ENCODE data around the gene ADCY6.

ADCY6 gene

DNA sequence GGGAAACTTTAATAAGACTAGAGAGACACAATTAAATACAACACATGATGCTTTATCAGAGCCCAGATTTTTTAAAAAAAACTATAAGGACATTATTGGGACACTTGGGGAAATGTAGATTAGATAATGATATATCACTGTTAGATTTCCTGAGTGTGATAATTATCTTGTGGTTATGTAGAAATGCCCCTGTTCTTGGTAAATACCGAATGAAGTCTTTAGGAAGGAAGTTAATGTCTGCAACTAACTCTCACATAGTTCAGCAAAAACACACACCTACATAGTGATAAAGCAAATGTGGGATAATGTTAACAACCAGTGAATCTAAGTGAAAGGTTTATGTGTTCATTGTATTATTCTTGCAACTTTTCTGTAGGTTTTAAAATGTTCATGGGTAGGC is 14.8 kb upstream of the ADCY6 start:
- DNase-seq (ENCODE audit: insufficient read length, low spot score) (no peak), FAIRE-seq (peak; percentile 56)

DNA sequence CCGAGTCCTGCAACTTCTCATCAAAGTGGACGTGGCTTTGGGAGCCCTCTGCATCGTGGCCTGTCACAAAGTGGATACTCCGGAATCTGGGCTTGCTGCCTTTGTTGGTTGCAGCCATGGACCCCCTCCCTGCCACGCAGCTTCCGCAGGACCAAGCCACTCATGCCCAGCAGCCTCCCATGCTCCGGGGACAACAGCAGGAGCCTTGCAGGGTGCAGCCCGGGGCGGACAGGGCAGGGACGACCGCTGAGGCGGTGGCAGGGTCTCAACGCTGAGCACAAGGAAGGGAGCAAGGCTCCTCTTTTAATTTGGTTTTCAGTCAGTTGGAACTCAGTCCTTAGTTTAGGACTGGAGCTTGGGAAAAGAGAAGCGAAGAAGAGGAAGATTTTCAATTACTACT is 12.1 kb upstream of the ADCY6 start:
- DNase-seq (ENCODE audit: insufficient read length, low spot score), result no peak
- no peak for TF ChIP-seq POU2F2 (IDR thresholded peaks at IDR 0.05; ENCODE audit: low read depth, low read length)
- TF ChIP-seq PAX5 (IDR thresholded peaks at IDR 0.05; ENCODE audit: insufficient read depth, low read length, severe bottlenecking), result no peak
- FAIRE-seq, result no peak

More for the DNA sequence above, 14.8 kb upstream of the ADCY6 start:
- TF ChIP-seq SPI1 (IDR thresholded peaks at IDR 0.05; ENCODE audit: low read depth, low read length) (no peak), PAX5 (IDR thresholded peaks at IDR 0.05; ENCODE audit: insufficient read depth, low read length, severe bottlenecking) (no peak), POLR2A (IDR thresholded peaks at IDR 0.05; ENCODE audit: low read depth, low read length) (no peak), POU2F2 (IDR thresholded peaks at IDR 0.05; ENCODE audit: low read depth, low read length) (no peak), TAF1 (IDR thresholded peaks at IDR 0.05; ENCODE audit: low read depth, low read length) (no peak), POLR2AphosphoS5 (IDR thresholded peaks at IDR 0.05; ENCODE audit: low read depth, low read length) (no peak)

- no peak for DNase-seq (ENCODE audit: insufficient read length, low spot score)
- no peak for FAIRE-seq
These were observed 11.6 kb upstream of the ADCY6 start for GRCh38 chr12:48800457-48800856.

GRCh38 chr12:48796976-48797375 is 8.1 kb upstream of the ADCY6 start:
- no peak for DNase-seq (ENCODE audit: insufficient read length, low spot score)
- no peak for TF ChIP-seq PAX5 (IDR thresholded peaks at IDR 0.05; ENCODE audit: insufficient read depth, low read length, severe bottlenecking)
- no peak for TF ChIP-seq TAF1 (IDR thresholded peaks at IDR 0.05; ENCODE audit: low read depth, low read length)
- TF ChIP-seq POLR2A (IDR thresholded peaks at IDR 0.05; ENCODE audit: low read depth, low read length), result no peak
- no peak for TF ChIP-seq SPI1 (IDR thresholded peaks at IDR 0.05; ENCODE audit: low read depth, low read length)
- TF ChIP-seq POU2F2 (IDR thresholded peaks at IDR 0.05; ENCODE audit: low read depth, low read length), result no peak
- TF ChIP-seq POLR2AphosphoS5 (IDR thresholded peaks at IDR 0.05; ENCODE audit: low read depth, low read length), result no peak
- FAIRE-seq, result no peak

More at GRCh38 chr12:48800457-48800856, 11.6 kb upstream of the ADCY6 start:
- TF ChIP-seq PAX5 (IDR thresholded peaks at IDR 0.05; ENCODE audit: insufficient read depth, low read length, severe bottlenecking), result no peak
- TF ChIP-seq SPI1 (IDR thresholded peaks at IDR 0.05; ENCODE audit: low read depth, low read length), result no peak
- TF ChIP-seq TAF1 (IDR thresholded peaks at IDR 0.05; ENCODE audit: low read depth, low read length), result no peak
- no peak for TF ChIP-seq POLR2A (IDR thresholded peaks at IDR 0.05; ENCODE audit: low read depth, low read length)
- no peak for TF ChIP-seq POLR2AphosphoS5 (IDR thresholded peaks at IDR 0.05; ENCODE audit: low read depth, low read length)
- TF ChIP-seq POU2F2 (IDR thresholded peaks at IDR 0.05; ENCODE audit: low read depth, low read length), result no peak

- peak; percentile 94 for FAIRE-seq
- TF ChIP-seq POU2F2 (IDR thresholded peaks at IDR 0.05; ENCODE audit: low read depth, low read length) (no peak), POLR2AphosphoS5 (IDR thresholded peaks at IDR 0.05; ENCODE audit: low read depth, low read length) (no peak), POLR2A (IDR thresholded peaks at IDR 0.05; ENCODE audit: low read depth, low read length) (no peak), SPI1 (IDR thresholded peaks at IDR 0.05; ENCODE audit: low read depth, low read length) (no peak), TAF1 (IDR thresholded peaks at IDR 0.05; ENCODE audit: low read depth, low read length) (no peak)
- peak; percentile 55 for DNase-seq (ENCODE audit: insufficient read length, low spot score)
These were observed 6.9 kb upstream of the ADCY6 start for GRCh38 chr12:48795550-48796455.

- DNase-seq (ENCODE audit: insufficient read length, low spot score) (no peak), FAIRE-seq (no peak)
These were observed 6.0 kb upstream of the ADCY6 start for GRCh38 chr12:48794870-48795269.

GRCh38 chr12:48793696-48794095 is 4.8 kb upstream of the ADCY6 start:
- FAIRE-seq, result no peak
- no peak for DNase-seq (ENCODE audit: insufficient read length, low spot score)
- TF ChIP-seq POLR2A (IDR thresholded peaks at IDR 0.05; ENCODE audit: low read depth, low read length) (no peak), TAF1 (IDR thresholded peaks at IDR 0.05; ENCODE audit: low read depth, low read length) (no peak), POLR2AphosphoS5 (IDR thresholded peaks at IDR 0.05; ENCODE audit: low read depth, low read length) (no peak), SPI1 (IDR thresholded peaks at IDR 0.05; ENCODE audit: low read depth, low read length) (no peak), PAX5 (IDR thresholded peaks at IDR 0.05; ENCODE audit: insufficient read depth, low read length, severe bottlenecking) (no peak), POU2F2 (IDR thresholded peaks at IDR 0.05; ENCODE audit: low read depth, low read length) (no peak)

More at GRCh38 chr12:48794870-48795269, 6.0 kb upstream of the ADCY6 start:
- TF ChIP-seq TAF1 (IDR thresholded peaks at IDR 0.05; ENCODE audit: low read depth, low read length), result no peak
- TF ChIP-seq POU2F2 (IDR thresholded peaks at IDR 0.05; ENCODE audit: low read depth, low read length), result no peak
- TF ChIP-seq POLR2AphosphoS5 (IDR thresholded peaks at IDR 0.05; ENCODE audit: low read depth, low read length), result no peak
- TF ChIP-seq SPI1 (IDR thresholded peaks at IDR 0.05; ENCODE audit: low read depth, low read length), result no peak
- TF ChIP-seq POLR2A (IDR thresholded peaks at IDR 0.05; ENCODE audit: low read depth, low read length), result no peak
- no peak for TF ChIP-seq PAX5 (IDR thresholded peaks at IDR 0.05; ENCODE audit: insufficient read depth, low read length, severe bottlenecking)

- no peak for FAIRE-seq
- TF ChIP-seq POLR2AphosphoS5 (IDR thresholded peaks at IDR 0.05; ENCODE audit: low read depth, low read length) (no peak), SPI1 (IDR thresholded peaks at IDR 0.05; ENCODE audit: low read depth, low read length) (no peak), PAX5 (IDR thresholded peaks at IDR 0.05; ENCODE audit: insufficient read depth, low read length, severe bottlenecking) (no peak), TAF1 (IDR thresholded peaks at IDR 0.05; ENCODE audit: low read depth, low read length) (no peak), POLR2A (IDR thresholded peaks at IDR 0.05; ENCODE audit: low read depth, low read length) (no peak), POU2F2 (IDR thresholded peaks at IDR 0.05; ENCODE audit: low read depth, low read length) (no peak)
These were observed 1.0 kb upstream of the ADCY6 start for GRCh38 chr12:48789858-48790326.

DNA sequence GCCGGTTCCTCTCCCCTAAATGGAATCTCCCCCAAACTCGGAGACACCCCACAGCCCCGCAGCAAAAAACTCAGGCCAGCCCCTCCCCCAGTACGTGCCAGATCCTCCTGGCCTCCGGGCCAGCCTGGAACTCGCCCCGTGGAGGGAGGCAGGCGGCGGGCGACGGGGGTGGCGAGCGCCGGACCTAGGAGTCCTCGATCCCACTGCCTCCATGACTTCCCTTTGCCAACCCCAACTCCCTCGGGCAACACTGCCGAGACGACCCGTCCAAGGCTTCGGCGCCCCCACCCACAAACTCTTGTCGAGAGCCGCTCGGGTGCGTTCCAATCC is 400 bp downstream of the ADCY6 start:
- TF ChIP-seq POLR2A (IDR thresholded peaks at IDR 0.05; ENCODE audit: low read depth, low read length), result no peak
- no peak for TF ChIP-seq POLR2AphosphoS5 (IDR thresholded peaks at IDR 0.05; ENCODE audit: low read depth, low read length)
- TF ChIP-seq TAF1 (IDR thresholded peaks at IDR 0.05; ENCODE audit: low read depth, low read length), result no peak
- TF ChIP-seq PAX5 (IDR thresholded peaks at IDR 0.05; ENCODE audit: insufficient read depth, low read length, severe bottlenecking), result no peak
- TF ChIP-seq POU2F2 (IDR thresholded peaks at IDR 0.05; ENCODE audit: low read depth, low read length), result no peak
- TF ChIP-seq SPI1 (IDR thresholded peaks at IDR 0.05; ENCODE audit: low read depth, low read length), result no peak
- DNase-seq (ENCODE audit: insufficient read length, low spot score), result no peak
- no peak for FAIRE-seq

More at GRCh38 chr12:48789858-48790326, 1.0 kb upstream of the ADCY6 start:
- DNase-seq (ENCODE audit: insufficient read length, low spot score), result no peak

Data from GM12891 (cell line).